ENCODE data around the gene BANP.
A peak's percentile ranks its signal among the peaks of the same experiment; 100 is the strongest.
"Not testable (repeated sequence)": the region's sequence is repeated elsewhere in the genome, so short reads cannot be mapped to it uniquely, and the experiment has no call there.

Gene BANP

GRCh38 chr16:87950765-87951551, at the start of gene BANP:
TSS of gene BANP (plus strand) at chr16:87951434. CDS start at chr16:87975116, 23,682 bp downstream.
- peak within 1 kb of the TSS; percentile 80 for H3K4me3 ChIP-seq (ENCODE audit: low read depth, low read length)
- TF ChIP-seq CTCF (IDR thresholded peaks at IDR 0.05; ENCODE audit: control insufficient read depth, extremely low read depth, insufficient read depth): peak; percentile 28
- peak; percentile 97 for DNase-seq (ENCODE audit: low read depth)

GRCh38 chr16:87904963-87905362, 46.3 kb upstream of the BANP start:
- not testable (repeated sequence) for DNase-seq (ENCODE audit: low read depth); H3K4me3 ChIP-seq (ENCODE audit: low read depth, low read length)

- not testable (repeated sequence) for H3K4me3 ChIP-seq (ENCODE audit: low read depth, low read length); DNase-seq (ENCODE audit: low read depth)
Observed at GRCh38 chr16:87905521-87905920, 45.7 kb upstream of the BANP start.

- DNase-seq (ENCODE audit: low read depth); H3K4me3 ChIP-seq (ENCODE audit: low read depth, low read length): not testable (repeated sequence)
Observed at GRCh38 chr16:87908101-87908500, 43.1 kb upstream of the BANP start.

DNA sequence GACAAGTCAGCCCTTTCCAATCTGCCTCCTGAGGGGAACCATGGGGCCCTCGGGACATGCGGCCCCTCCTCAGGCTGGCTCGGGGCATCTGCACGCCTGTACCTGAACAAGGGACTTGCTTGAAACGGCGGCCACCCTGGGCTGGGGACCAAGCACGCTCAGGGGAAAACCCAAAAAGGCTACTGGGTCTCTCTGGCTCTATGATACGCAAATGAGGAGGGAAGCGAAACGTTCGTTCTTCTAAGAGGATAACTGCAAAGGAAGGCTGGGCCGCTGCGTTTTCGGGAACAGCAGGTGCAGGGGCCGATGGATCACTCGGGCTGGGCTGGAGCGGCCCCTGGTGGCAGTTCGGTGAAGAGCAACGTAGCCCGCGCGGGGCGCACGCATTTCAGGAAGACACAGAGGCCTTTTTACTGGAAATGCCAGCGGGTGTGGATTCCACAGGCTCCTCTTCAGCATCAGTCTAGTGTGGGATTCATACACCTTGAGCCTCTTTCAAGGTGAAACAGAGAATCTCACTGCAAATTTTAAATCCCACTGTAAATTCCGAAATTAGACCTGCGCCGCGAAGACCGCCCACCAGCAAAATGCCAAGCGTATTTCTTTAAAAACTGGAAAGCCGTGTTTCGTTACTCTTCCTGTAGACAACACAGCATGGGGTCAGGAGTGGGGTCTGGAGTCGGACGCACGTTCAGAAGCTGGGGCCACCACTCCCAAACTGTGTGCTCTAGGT, 41.9 kb upstream of the BANP start:
- not testable (repeated sequence) for H3K4me3 ChIP-seq (ENCODE audit: low read depth, low read length)
- DNase-seq (ENCODE audit: low read depth): peak; percentile 17
- peak; percentile 86 for TF ChIP-seq CTCF (IDR thresholded peaks at IDR 0.05; ENCODE audit: control insufficient read depth, extremely low read depth, insufficient read depth)

DNA sequence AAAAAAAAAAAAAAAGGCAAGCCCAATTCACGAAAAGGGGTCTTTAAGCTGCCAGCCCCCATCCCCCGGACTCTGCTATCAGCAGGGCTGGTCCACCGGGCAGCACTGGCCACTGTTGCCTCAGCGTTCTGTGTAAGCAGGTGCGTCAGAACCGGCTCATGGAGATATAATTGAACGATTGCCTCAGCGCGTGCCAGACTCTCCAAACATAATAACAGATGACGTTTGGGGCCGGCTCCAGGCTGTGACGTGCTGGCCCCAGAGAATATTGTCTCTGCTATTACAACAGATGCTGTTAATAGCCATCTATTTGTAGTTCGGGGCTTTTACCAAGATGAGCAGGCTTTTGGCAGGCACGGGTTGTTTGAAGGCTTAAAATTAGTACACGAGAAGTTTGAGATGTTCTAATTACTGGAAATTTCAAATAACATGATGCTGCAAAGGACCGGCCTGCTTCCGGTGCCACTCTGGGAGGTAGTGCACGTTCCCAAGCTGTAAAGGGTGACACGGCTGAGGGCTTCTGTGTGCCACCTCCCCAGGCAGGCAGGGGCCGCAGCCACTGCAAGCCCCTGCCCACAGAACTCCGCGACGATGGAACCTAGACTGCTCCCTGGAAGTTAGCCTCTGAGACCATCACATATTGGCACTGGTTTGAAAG, 40.0 kb upstream of the BANP start:
- not testable (repeated sequence) for DNase-seq (ENCODE audit: low read depth); H3K4me3 ChIP-seq (ENCODE audit: low read depth, low read length)

GRCh38 chr16:87912691-87913090, 38.5 kb upstream of the BANP start:
- not testable (repeated sequence) for DNase-seq (ENCODE audit: low read depth); H3K4me3 ChIP-seq (ENCODE audit: low read depth, low read length)

- H3K4me3 ChIP-seq (ENCODE audit: low read depth, low read length); DNase-seq (ENCODE audit: low read depth): not testable (repeated sequence)
Observed at GRCh38 chr16:87914021-87914725, 37.1 kb upstream of the BANP start.

DNA sequence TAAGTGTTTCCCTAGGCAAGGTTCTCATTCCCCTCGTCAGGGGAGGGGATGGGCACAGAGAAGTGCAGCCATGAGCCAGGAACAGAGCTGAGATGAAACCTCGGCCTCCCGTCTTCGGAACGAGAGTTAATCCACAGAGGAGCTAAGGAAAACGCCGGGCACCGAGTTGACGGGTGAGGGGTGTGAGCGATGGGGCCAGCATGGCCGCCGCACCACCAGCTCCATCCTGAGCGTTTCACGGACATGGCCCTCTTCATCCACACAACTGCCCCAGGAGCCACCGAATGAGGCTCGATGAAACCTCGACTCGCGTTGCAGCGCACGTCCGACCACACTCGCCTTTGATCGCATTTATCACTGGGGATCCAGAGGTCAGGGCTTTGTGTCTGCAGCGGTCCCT, 36.4 kb upstream of the BANP start:
- no peak for DNase-seq (ENCODE audit: low read depth)
- no peak overlapping the region for H3K4me3 ChIP-seq (ENCODE audit: low read depth, low read length)
- no peak for TF ChIP-seq CTCF (IDR thresholded peaks at IDR 0.05; ENCODE audit: control insufficient read depth, extremely low read depth, insufficient read depth)

DNA sequence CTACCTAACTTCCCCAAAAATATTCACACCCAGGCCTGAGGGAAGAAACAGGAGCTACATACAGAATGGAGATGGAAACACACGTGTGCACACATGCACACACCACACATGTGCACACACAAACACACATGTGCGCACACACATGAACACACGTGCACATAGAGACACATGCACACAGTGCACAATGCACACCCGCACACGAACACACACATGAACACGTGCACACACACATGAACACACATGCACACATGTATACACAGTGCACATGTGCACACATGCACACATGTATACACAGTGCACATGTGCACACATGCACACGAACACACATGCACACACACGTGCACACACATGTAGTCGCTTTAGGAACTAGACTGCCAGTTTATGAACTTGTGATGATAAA, 33.7 kb upstream of the BANP start:
- no peak for TF ChIP-seq CTCF (IDR thresholded peaks at IDR 0.05; ENCODE audit: control insufficient read depth, extremely low read depth, insufficient read depth)
- H3K4me3 ChIP-seq (ENCODE audit: low read depth, low read length): no peak overlapping the region
- DNase-seq (ENCODE audit: low read depth): no peak
